Activated naive CD4-positive, alpha-beta T cell treated with anti-CD3 and anti-CD28 coated beads, Interleukin-2, amount 50 U/mL, for 24 hours (primary cell): Measurements from ENCODE around the gene MGMT.

Source experiments
- H3K27ac Mint-ChIP-seq: one replicate; pipeline ENCODE4 v1.8.0; 2021; ENCODE audit warnings: mild to moderate bottlenecking, mixed read lengths
- H3K27me3 Mint-ChIP-seq: one replicate; pipeline ENCODE4 v1.8.0; 2021; ENCODE audit warnings: mixed read lengths
- H3K36me3 Mint-ChIP-seq: one replicate; pipeline ENCODE4 v1.8.0; 2021; ENCODE audit warnings: mixed read lengths
- H3K4me1 Mint-ChIP-seq: one replicate; pipeline ENCODE4 v1.8.0; 2021; ENCODE audit warnings: mixed read lengths
- H3K4me3 Mint-ChIP-seq: one replicate; pipeline ENCODE4 v1.8.0; 2021; ENCODE audit warnings: mild to moderate bottlenecking, mixed read lengths
- H3K9me3 Mint-ChIP-seq: one replicate; pipeline ENCODE4 v1.8.0; 2021; ENCODE audit warnings: mixed read lengths

The MGMT gene

GRCh38 chr10:129717816-129718547 is 250.9 kb downstream of the MGMT start:
- Mint-ChIP-seq H3K36me3 (peaks cover 33% of the 10 kb centered on the region), H3K4me1 (no peaks in the 10 kb centered on the region), H3K27me3 (no peaks in the 10 kb centered on the region), H3K9me3 (no peaks in the 10 kb centered on the region), H3K4me3 (no peak overlapping the region), H3K27ac (no peak overlapping the region)

DNA sequence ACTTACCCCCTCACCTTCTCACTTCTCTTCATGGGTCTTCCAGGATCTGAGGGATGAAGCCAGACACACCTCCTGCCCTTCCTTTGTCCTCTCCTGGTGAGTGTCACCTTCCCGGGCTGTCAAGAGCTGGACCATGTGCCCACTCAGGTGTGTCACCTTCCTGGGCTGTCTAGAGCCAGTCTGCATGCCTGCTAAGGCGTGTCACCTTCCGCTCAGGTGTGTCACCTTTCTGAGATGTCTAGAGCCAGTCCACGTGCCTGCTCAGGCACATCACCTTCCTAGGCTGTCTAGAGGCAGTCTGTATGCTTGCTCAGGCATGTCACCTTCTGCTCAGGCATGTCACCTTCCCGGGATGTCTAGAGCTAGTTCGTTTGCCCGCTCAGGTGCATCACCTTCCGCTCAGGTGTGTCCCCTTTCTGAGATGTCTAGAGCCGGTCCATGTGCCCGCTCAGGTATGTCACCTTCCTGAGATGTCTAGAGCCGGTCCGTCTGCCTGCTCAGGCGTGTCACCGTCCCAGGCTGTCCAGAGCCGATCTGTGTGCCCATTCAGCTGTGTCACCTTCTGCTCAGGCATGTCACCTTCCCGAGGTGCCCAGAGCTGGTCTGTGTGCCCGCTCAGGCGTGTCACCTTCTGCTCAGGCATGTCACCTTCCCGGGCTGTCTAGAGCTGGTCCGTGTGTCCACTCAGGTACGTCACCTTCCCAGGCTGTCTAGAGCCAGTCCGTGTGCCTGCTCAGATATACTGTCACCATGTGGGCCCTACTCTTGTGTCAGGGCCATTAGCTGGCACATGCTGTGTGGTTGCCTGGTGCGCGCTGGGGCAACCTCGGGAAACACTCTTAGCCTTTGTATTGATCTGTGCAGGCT is 251.7 kb downstream of the MGMT start:
- H3K27me3 Mint-ChIP-seq: no peaks in the 10 kb centered on the region
- H3K9me3 Mint-ChIP-seq: no peaks in the 10 kb centered on the region
- H3K4me3 Mint-ChIP-seq: no peak overlapping the region
- H3K36me3 Mint-ChIP-seq: peaks cover 36% of the 10 kb centered on the region
- H3K4me1 Mint-ChIP-seq: no peaks in the 10 kb centered on the region
- H3K27ac Mint-ChIP-seq: no peak overlapping the region

DNA sequence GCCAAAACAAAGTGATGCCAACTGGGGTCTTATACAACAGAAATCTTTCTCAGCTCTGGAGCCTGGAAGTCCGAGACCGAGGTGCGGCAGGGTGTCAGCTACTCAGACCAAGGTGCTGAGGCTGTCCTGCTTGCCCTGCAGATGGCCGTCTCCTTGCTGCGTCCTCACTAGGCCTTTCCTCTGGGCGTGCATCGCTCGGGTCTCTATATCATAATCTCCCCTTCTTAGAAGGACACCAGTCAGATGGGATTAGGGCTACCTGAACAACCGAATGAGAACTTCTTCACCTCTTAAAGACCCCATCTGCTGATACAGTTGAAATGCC is 252.3 kb downstream of the MGMT start:
- H3K9me3 Mint-ChIP-seq: peaks cover 4% of the 10 kb centered on the region
- no peak overlapping the region for H3K27ac Mint-ChIP-seq
- no peaks in the 10 kb centered on the region for H3K27me3 Mint-ChIP-seq
- peaks cover 40% of the 10 kb centered on the region for H3K36me3 Mint-ChIP-seq
- H3K4me3 Mint-ChIP-seq: no peak overlapping the region
- H3K4me1 Mint-ChIP-seq: no peaks in the 10 kb centered on the region

DNA sequence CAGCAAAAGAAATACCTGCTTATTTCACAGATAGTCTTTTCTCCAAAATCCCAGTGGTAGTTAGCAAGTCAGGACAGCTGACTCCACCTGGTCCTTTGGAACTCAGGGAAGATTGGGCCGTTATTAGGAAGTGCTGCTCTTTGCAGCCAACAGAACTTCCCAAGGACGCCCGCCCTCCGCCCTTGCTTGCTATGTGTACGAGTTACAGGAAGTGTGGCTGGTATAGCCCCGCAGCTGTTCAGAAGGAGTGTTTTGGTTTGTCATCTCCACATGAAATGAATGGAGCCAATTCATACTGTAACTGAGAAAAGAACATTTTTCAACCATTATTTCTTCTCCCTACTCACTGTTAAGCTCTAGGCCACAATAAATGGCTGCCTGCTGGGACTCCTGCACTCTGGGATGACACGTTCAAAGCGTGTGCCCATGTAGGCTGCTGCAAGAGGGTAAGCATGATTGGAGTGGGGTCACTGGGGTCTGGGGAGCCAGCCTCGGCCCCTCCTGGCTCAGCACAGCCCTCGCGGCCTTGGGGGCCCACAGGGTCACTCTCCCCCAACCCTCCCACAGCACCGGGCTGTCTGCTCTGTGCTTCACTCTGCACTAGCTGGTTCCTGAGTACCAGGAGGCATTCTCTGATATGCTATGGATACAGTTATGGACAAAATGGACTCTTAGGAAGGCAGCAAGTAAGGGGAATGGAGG is 253.0 kb downstream of the MGMT start:
- no peaks in the 10 kb centered on the region for H3K27me3 Mint-ChIP-seq
- H3K4me1 Mint-ChIP-seq: no peaks in the 10 kb centered on the region
- H3K36me3 Mint-ChIP-seq: peaks cover 45% of the 10 kb centered on the region
- H3K9me3 Mint-ChIP-seq: peaks cover 7% of the 10 kb centered on the region
- no peak overlapping the region for H3K27ac Mint-ChIP-seq
- H3K4me3 Mint-ChIP-seq: no peak overlapping the region

GRCh38 chr10:129725011-129725410 is 258.0 kb downstream of the MGMT start:
- no peak overlapping the region for H3K4me3 Mint-ChIP-seq
- H3K27ac Mint-ChIP-seq: no peak overlapping the region
- H3K4me1 Mint-ChIP-seq: no peaks in the 10 kb centered on the region
- H3K27me3 Mint-ChIP-seq: no peaks in the 10 kb centered on the region
- peaks cover 12% of the 10 kb centered on the region for H3K9me3 Mint-ChIP-seq
- peaks cover 47% of the 10 kb centered on the region for H3K36me3 Mint-ChIP-seq

- H3K27me3 Mint-ChIP-seq: no peaks in the 10 kb centered on the region
Observed at GRCh38 chr10:129725482-129725881, 258.4 kb downstream of the MGMT start.

GRCh38 chr10:129725890-129726631 is 259.0 kb downstream of the MGMT start:
- H3K4me1 Mint-ChIP-seq: no peaks in the 10 kb centered on the region
- no peak overlapping the region for H3K4me3 Mint-ChIP-seq
- peaks cover 45% of the 10 kb centered on the region for H3K36me3 Mint-ChIP-seq
- H3K27ac Mint-ChIP-seq: no peak overlapping the region
- H3K9me3 Mint-ChIP-seq: peaks cover 12% of the 10 kb centered on the region
- no peaks in the 10 kb centered on the region for H3K27me3 Mint-ChIP-seq

More at GRCh38 chr10:129725482-129725881, 258.4 kb downstream of the MGMT start:
- Mint-ChIP-seq H3K4me1 (no peaks in the 10 kb centered on the region), H3K9me3 (peaks cover 12% of the 10 kb centered on the region), H3K36me3 (peaks cover 49% of the 10 kb centered on the region), H3K4me3 (no peak overlapping the region), H3K27ac (no peak overlapping the region)

- H3K4me3 Mint-ChIP-seq: no peak overlapping the region
- H3K4me1 Mint-ChIP-seq: no peaks in the 10 kb centered on the region
Observed at GRCh38 chr10:129727071-129727470, 260.0 kb downstream of the MGMT start.

GRCh38 chr10:129727495-129727894 is 260.5 kb downstream of the MGMT start:
- H3K4me1 Mint-ChIP-seq: no peaks in the 10 kb centered on the region
- H3K27ac Mint-ChIP-seq: no peak overlapping the region
- peaks cover 39% of the 10 kb centered on the region for H3K36me3 Mint-ChIP-seq
- H3K4me3 Mint-ChIP-seq: no peak overlapping the region
- peaks cover 12% of the 10 kb centered on the region for H3K9me3 Mint-ChIP-seq
- H3K27me3 Mint-ChIP-seq: no peaks in the 10 kb centered on the region

More at GRCh38 chr10:129727071-129727470, 260.0 kb downstream of the MGMT start:
- H3K27ac Mint-ChIP-seq: no peak overlapping the region
- no peaks in the 10 kb centered on the region for H3K27me3 Mint-ChIP-seq
- H3K36me3 Mint-ChIP-seq: peaks cover 42% of the 10 kb centered on the region
- peaks cover 12% of the 10 kb centered on the region for H3K9me3 Mint-ChIP-seq

- no peak overlapping the region for H3K27ac Mint-ChIP-seq
- no peaks in the 10 kb centered on the region for H3K4me1 Mint-ChIP-seq
- H3K27me3 Mint-ChIP-seq: no peaks in the 10 kb centered on the region
- no peak overlapping the region for H3K4me3 Mint-ChIP-seq
- peaks cover 36% of the 10 kb centered on the region for H3K36me3 Mint-ChIP-seq
- H3K9me3 Mint-ChIP-seq: peaks cover 12% of the 10 kb centered on the region
Observed at GRCh38 chr10:129728246-129728820, 261.3 kb downstream of the MGMT start.

DNA sequence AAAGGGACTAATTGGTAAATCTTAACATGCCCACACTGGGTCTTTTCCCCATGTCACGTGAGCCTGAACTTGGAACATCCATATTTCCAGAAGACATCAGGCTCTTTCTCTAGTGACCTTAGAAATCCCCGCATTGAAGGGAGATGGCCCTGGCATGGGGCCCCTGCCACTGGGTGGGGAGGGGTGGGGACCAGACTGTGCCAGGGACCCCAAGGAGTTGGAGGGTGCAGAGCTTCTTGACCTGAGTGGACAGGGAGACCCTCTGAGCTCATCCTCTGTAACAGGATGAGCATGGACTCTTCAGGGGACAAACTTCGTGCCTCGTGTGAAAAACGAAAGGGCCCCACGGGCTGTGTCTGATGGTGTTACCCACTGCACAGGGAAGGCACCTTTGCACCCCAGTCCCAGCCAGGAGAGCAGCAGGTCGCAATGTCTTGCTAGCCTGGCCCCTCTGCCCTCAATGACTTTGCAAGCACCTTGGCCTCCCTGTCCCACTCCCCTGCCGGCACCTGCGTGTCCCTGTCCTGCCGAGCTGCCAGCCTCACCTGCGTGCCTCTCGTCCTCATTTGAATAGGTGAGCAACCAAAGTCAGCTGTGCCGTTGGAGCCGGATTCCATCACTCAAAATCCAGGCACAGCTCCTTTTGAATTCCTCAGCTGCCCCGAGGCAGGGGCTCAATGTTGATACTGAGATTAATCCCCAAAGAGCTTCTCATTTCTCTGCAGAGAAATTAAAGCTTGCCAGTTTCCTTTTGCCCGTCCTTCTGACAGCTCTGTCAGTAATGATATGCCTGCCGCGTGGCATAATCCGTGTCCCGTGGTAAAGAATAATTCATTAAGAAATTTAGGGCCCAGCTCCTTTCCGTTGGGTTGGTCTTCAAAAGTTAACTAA is 262.1 kb downstream of the MGMT start:
- H3K36me3 Mint-ChIP-seq: peaks cover 32% of the 10 kb centered on the region
- no peak overlapping the region for H3K4me3 Mint-ChIP-seq
- no peak overlapping the region for H3K27ac Mint-ChIP-seq
- peaks cover 11% of the 10 kb centered on the region for H3K9me3 Mint-ChIP-seq
- no peaks in the 10 kb centered on the region for H3K4me1 Mint-ChIP-seq
- no peaks in the 10 kb centered on the region for H3K27me3 Mint-ChIP-seq

GRCh38 chr10:129730272-129730992 is 263.4 kb downstream of the MGMT start:
- Mint-ChIP-seq H3K36me3 (peaks cover 23% of the 10 kb centered on the region), H3K4me1 (no peaks in the 10 kb centered on the region), H3K27me3 (no peaks in the 10 kb centered on the region), H3K9me3 (peaks cover 5% of the 10 kb centered on the region), H3K4me3 (no peak overlapping the region), H3K27ac (no peak overlapping the region)

DNA sequence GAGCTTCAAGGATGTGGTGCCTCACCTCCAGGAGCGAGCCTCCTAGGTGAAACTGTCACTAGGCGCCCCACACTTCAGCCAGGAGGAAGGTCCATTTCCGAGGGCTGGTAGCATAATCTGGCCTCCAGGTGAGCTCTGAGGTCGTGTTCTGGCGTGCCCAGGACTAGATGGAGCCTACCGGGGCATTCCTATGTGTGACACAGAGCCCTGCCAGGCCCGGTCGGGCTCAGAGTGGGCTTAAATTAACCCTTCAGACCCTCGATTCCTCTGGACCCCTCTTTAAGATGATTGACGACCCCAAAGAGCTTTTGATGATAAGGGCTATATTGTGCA is 263.9 kb downstream of the MGMT start:
- Mint-ChIP-seq H3K4me1 (no peaks in the 10 kb centered on the region), H3K4me3 (no peak overlapping the region), H3K36me3 (peaks cover 20% of the 10 kb centered on the region), H3K27ac (no peak overlapping the region), H3K27me3 (no peaks in the 10 kb centered on the region), H3K9me3 (peaks cover 5% of the 10 kb centered on the region)
